ENCODE results near the gene ALG1. TPM values are rescaled to one million over a fixed set of nuclear protein-coding genes. Genes with fewer than 3 reads are reported as not detected.
"Not testable (repeated sequence)": the region's sequence is repeated elsewhere in the genome, so short reads cannot be mapped to it uniquely, and the experiment has no call there.

Gene ALG1
- total RNA-seq, 4 donors from 2014 or later, result 15.9 to 25.5 (median 22.9) TPM

DNA sequence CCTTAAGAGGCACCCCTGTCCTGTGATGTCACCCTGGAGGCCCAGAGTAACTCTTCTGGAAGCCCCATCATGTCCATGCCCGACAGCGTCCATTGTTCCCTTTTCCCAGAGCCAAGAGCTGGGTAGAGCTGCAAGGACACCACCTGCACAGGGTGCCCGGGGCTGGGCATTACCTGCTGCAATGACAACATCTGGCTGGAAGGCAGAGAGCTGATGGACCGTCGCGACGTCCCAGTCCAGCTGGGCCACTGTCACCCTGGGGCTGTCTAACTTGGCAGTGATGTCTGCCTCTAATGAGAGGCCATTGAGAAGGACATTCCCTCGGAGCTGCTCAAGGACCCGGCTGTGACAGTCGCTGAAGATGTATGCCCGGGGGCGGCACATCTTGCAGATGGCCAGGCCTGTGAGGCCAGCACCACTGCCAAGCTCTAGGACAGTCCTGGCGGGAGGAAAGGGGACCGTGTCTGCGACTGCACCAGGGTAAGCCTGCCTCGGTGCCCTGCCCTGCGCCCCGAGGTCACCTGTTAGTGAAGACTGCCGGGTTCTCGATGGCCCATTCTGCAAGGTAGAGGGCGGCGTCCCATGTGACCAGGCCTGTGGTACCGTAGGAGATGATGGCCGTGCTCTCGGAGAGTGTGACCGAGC lies 18.4 kb downstream of the ALG1 start:
- H3K4me1 ChIP-seq; DNase-seq (ENCODE audit: low spot score in 2 of 2); H3K9me3 ChIP-seq; H3K27me3 ChIP-seq; H3K27ac ChIP-seq; H3K4me3 ChIP-seq: not testable (repeated sequence)
- H3K36me3 ChIP-seq, result peaks cover 0 to 53% (median 0%) of the 10 kb centered on the region in 3 donors
- 86 to 91% methylated on average over 26 of the region's 26 CpGs for WGBS, 2 donors

DNA sequence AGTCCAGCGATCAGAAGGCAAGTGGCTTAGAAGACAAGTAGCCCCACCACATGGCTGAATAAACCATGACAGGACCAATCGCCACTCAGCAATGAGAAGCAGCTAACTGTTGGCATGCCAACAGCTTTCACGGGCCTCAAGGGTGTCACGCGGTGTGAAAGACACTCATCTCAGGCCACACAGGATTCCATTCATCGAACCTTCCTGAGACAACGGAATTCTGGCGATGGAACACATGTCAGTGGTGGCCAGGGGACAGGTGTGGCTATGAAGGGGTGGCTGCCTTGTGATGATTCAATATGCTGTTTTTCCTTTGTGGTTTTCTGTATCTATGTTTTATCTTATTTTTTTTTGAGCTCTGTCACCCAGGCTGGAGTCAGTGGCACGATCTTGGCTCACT lies 18.9 kb downstream of the ALG1 start:
- not testable (repeated sequence) for H3K9me3 ChIP-seq; H3K27ac ChIP-seq; DNase-seq (ENCODE audit: low spot score in 2 of 2); H3K4me3 ChIP-seq; H3K27me3 ChIP-seq; H3K4me1 ChIP-seq
- peaks cover 0 to 48% (median 0%) of the 10 kb centered on the region in 3 donors for H3K36me3 ChIP-seq
- WGBS, 2 donors, result 82 to 88% methylated on average over 9 of the region's 9 CpGs

DNA sequence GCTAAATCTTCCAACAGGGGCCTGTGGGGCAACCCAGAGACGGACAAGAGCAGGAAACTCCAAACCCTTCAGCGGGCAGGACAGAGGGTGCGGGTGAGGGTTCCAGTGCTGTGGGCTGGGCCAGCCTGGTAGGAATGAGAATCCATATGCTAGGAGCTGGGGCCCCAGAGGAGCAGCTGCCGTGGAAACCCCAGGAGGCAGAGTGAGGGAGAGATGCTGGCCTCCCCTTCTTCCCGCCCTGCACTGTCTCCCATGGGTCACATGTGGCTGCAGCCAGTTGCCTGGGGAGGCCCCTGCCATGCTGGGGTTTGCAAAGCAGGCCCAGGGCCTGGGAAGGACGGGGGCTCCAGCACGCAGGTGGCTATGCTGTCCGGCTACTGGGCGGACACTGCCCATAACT lies 21.4 kb downstream of the ALG1 start:
- H3K4me1 ChIP-seq, result peaks cover 0 to 12% (median 0%) of the 10 kb centered on the region in 4 donors
- H3K4me3 ChIP-seq; H3K27me3 ChIP-seq; H3K27ac ChIP-seq; DNase-seq (ENCODE audit: low spot score in 2 of 2); H3K9me3 ChIP-seq: not testable (repeated sequence)
- WGBS, 2 donors, result 85 to 95% methylated on average over 8 to 9 of the region's 9 CpGs
- peaks cover 0 to 28% (median 0%) of the 10 kb centered on the region in 3 donors for H3K36me3 ChIP-seq

DNA sequence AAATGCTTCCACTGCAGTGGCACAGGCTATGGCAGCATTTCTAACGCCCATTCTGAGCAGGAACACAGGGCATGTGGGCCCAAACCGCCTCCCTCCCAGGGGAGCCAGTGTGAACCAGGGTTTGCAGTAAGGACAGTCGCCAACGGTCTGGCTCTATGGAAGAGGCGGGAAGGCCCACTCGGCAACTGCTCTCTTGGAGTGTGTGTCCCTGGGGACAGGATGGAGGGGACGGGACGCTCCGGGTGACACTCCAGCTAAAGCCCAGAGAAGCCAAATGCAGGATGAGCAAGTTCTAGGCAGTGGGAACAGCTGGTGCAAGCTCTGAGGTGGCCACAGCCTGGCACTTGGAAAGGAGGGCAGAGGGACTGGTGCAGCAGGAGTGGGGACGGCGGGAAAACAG lies 22.1 kb downstream of the ALG1 start:
- H3K27me3 ChIP-seq; H3K27ac ChIP-seq; H3K4me3 ChIP-seq; H3K9me3 ChIP-seq; DNase-seq (ENCODE audit: low spot score in 2 of 2): not testable (repeated sequence)
- WGBS, 2 donors, result 65 to 85% methylated on average over 6 to 10 of the region's 11 CpGs
- Histone ChIP-seq H3K4me1 (peaks cover 0 to 13% (median under 1%) of the 10 kb centered on the region in 4 donors), H3K36me3 (peaks cover 0 to 21% (median 0%) of the 10 kb centered on the region in 3 donors)

DNA sequence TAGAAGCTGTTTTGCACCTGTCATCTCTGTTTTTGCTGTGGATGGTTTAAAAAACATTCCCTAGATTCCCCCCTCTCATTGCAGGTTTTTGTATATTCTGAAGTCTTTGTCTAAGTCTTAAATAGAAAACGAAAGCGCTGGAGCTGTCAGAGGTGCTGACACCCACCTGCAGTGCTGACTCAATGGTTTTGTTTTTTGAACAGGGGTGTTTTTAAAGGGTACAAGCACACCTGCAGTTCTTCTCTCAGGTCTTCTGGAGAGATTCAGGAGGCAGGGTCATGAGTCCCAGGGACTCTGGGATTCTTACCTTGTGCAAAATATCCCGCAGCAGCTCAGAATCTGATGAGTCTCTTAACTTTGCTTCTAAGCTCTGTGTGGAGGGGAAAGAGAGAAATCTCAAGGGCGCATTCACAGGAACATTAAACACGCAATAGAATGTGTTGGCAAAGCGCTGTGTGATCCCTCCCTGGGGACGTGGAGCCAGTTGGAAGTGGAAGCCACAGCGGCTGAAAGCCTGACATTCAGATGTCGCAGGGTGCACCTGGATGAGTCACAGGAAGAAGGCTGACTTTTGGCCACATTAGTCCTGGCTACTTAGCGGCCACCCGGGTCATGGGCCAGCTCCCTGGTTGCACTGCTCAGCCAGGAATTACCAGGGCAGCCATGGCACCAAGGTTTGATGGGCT lies 23.6 kb downstream of the ALG1 start:
- WGBS, 2 donors, result 76 to 77% methylated on average over 9 of the region's 11 CpGs
- H3K4me3 ChIP-seq, result not testable (repeated sequence)

DNA sequence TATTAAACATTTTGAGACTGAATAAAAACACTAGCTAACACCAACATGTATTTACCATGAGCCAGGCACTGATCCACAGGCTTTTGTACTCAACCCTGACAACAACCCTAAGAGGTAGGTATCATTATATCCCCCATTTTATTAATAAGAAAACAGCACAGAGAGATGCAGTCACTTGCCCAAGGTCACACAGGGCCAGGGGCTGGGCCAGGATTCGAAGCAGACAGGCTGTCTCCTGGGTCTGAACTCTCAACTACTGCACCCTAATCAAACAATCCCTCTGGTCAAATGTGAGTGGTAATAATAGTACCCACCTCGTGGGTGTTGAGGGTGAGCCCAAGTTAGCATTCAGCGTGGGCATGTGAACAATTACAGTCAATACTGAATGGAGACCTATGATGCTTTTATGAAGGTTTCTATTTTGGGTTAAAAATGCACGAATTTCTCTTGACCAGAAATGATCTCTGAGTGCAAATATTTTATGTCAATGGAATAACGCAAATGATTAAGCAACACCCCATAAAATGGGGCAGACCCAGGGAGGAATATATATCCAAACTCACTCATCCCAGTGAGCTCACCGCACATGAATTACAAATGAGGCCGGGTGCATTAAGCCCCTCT lies 24.9 kb downstream of the ALG1 start:
- 22% methylated on average over 7 of the region's 7 CpGs for WGBS, 2 donors
- not testable (repeated sequence) for H3K27me3 ChIP-seq; H3K36me3 ChIP-seq; H3K9me3 ChIP-seq; DNase-seq (ENCODE audit: low spot score in 2 of 2)
- Histone ChIP-seq H3K4me3 (peak overlapping the region in 2 of 4 donors; percentile 67 to 71), H3K4me1 (peaks cover 0 to 17% (median 1%) of the 10 kb centered on the region in 4 donors), H3K27ac (peak overlapping the region in 2 of 4 donors; percentile 82 to 87)

More for the DNA sequence above, 23.6 kb downstream of the ALG1 start:
- not testable (repeated sequence) for H3K36me3 ChIP-seq; H3K27me3 ChIP-seq; H3K9me3 ChIP-seq; H3K27ac ChIP-seq; DNase-seq (ENCODE audit: low spot score in 2 of 2)
- peaks cover 0 to 17% (median 1%) of the 10 kb centered on the region in 4 donors for H3K4me1 ChIP-seq

DNA sequence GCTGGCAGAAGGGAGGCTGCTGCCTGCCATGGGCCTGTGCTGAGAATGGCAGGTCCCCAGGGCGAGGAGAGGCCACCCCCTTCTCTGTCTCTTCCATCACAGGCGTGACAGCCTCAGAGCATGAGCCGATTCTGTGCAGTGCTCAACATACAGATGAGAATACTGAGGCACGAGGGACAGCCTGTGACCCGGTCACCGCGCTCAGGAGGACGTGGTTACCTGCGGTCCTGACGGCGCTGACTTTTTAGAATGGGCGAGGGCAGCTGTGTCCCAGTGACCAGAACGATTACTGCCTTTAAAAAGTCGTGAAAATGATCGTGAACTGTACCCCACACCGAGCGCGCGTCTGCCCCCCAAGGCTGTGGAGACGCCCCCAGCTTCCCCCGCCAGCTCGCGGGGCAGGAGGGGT lies 25.4 kb downstream of the ALG1 start:
- H3K27ac ChIP-seq, result peak overlapping the region; percentile 74 to 87 (median 82)
- not testable (repeated sequence) for H3K9me3 ChIP-seq; H3K27me3 ChIP-seq; H3K36me3 ChIP-seq; DNase-seq (ENCODE audit: low spot score in 2 of 2)
- peaks cover 0 to 17% (median 1%) of the 10 kb centered on the region in 4 donors for H3K4me1 ChIP-seq
- 1% methylated on average over 23 of the region's 23 CpGs for WGBS, 2 donors
- peak overlapping the region; percentile 67 to 84 (median 73) for H3K4me3 ChIP-seq

DNA sequence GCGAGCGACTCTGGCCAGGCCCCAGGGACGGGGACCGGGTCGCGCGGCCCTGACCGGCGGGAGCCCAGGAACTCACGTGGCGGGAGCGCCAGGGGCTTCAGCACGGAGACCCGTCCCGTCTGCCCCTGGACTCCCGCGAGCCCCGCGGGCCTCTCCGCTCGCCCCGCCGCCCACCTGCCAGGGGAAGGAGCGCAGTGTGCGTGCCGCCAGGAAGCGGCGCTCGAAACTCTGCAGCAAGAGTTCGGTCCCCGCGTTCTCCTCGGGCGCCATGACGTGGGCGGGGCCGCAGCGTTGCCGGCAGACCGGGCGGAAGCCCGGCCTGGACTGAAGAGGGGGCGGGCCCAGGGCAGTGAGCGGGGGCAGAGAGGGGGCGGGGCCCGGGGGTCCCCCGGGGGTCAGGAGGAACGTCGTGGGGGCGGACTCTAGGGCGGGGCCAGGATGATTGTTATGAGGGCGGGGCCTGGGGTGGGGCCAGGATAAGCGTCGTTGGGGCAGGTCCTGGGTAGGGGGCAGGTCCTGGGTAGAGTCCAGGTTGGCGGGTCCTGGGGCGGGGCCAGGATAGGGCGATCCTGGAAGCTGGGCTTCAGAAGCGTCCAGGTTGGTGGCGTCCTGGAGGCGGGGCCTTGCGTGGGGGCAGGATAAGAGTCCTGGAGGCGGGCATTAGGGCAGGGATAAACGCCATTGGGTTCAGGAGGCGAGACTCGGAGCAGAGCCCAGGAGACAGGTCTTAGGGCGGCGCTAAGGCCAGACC lies 26.0 kb downstream of the ALG1 start, which contains the start of gene EEF2KMT:
EEF2KMT (minus strand) TSS at position 326 of the 751 bp plus-strand sequence; CDS start at position 270, 56 bp downstream.
- H3K27ac ChIP-seq, result peak within 1 kb of the TSS; percentile 74 to 89 (median 86)
- peak within 1 kb of the TSS; percentile 67 to 84 (median 73) for H3K4me3 ChIP-seq
- WGBS, 2 donors, result 0 to 1% methylated on average over 26 to 33 of the region's 67 CpGs
- not testable (repeated sequence) for H3K36me3 ChIP-seq, H3K27me3 ChIP-seq, H3K9me3 ChIP-seq
- peaks cover 0 to 17% (median 1%) of the 10 kb centered on the region in 4 donors for H3K4me1 ChIP-seq
- peak; percentile 98 to 99 for DNase-seq (ENCODE audit: low spot score in 2 of 2)
